GM18517 (cell line): ENCODE results near the gene CCDC88A.

Experiments
- ATAC-seq: cut with Tn5 transposase; IDR thresholded peaks from one replicate; pipeline ENCODE4 v1.9.1; 2021; ENCODE audit warnings: mild to moderate bottlenecking, moderate library complexity; ENCODE audit not compliant: unreplicated experiment

The CCDC88A gene

DNA sequence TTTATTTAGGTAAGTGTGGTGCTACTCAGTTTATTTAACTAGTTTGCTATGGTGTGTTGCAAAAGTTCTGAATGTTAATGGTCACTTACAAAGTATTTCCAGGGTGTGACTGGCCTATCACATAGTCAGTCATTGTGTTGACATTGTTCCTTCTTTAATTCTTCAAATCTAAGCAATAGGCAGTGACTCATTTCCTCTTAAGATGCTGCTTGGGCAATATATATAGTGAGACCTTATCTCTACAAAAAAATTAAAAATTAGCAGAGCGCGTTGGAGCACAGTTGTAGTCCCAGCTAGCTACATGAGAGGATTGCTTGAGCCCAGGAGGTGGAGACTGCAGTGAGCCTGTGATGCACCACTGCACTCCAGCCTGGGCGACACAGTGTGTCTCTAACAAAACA lies 5.8 kb upstream of the CCDC88A start:
- ATAC-seq = no peak

DNA sequence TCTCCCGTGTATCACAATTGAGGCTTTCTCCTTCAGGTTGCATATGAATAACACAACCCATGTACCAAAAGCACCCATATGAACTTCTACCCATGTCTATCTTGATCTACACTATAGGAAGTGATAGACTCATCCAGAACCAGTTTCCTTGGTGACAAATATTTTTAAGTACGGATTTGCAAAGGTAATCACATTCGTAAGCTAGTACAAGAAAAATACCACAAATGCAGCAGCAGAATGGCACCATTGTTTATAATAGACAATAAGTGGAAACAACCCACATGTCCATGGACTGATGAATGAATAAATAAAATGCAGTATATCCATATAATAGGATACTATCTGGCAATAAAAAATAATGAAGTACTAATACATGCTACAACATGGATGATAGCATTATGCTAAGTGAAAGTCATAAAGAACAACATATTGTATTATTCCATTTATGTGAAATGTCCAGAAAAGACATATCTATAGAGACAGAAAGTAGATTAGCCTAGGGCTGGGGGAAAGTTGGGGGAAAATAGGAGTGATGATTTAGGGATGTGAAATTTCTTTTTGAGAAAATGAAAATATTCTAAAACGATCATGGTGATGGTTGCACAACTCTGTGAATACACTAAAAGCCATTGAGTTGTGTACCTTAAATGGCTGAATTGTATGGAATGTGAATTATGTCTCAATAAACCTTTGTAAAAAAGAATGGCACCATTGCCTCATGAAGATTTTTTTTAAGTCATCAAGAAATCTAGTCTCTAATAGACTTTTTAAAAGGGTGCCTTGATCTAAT lies 3.4 kb upstream of the CCDC88A start:
- no peak for ATAC-seq

DNA sequence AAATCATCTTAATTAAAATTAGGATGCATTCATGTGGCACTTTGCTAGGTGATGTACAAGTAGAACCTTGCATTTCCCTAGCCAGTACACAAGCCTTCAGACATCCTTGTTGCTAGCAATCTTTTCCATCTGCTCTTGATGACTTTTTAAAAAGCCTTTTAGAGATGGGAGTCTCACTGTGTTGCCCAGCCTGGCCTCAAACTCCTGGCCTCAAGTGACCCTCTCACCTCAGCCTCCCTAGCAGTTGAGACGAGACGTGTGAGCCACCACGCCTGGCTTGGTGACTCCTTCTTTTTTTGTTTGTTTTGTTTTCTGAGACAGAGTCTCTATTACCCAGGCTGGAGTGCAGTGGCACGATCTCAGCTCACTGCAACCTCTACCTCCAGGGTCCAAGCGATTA lies 1.7 kb upstream of the CCDC88A start:
- no peak for ATAC-seq

DNA sequence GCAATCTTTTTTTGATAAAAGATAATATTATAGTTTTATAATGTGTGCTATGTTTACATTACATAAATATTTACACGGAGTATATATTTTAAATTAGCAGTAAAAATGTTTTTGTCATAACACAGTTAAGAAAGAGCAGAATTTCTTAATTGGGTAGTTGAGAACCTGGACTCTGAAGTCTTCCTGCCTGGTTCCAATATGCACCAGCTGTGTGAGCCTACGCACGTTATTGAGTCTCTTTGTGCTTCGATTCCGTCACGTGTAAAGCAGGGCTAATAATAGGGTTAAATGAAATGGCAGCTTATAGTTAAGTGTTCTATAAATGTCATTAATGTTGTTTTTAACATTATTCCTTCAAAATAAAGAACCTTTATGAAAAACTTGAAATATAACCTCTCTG lies 1.2 kb upstream of the CCDC88A start:
- no peak for ATAC-seq

DNA sequence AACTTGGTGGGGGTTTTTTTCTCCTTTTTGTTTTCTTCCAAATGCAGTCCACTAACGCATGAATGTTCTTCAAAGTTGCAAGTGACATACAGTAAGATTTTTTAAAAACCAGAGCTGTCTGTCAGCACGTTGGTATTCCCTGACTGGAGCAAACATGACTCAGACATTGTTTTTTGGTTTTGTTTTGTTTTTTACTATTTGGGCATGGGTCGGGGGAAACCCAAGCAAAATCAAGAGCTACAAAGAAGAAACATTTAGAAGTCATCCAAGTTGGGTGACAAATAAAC lies 726 bp upstream of the CCDC88A start:
- ATAC-seq = no peak

DNA sequence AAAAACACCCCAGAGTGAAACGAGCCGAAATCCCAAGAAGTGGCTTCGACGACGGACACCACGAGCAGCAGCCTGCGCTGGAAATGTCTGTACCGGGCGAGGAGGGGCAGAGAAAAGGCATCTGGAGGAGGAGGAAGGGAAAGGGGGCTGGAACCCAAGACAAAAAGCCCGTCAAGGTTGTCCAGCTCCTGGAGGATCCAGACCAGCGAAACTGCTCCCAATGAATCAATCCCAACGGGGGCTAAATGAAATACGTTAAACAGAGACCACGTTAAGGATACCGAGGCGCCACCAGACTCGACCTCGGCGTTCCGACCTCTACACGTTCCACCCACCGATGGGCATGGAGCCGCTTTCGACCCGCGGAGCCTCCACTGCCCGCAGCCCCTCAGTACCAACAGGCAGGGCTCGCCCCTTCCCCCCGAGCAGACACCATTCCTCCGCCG lies 400 bp downstream of the CCDC88A start:
- no peak for ATAC-seq

DNA sequence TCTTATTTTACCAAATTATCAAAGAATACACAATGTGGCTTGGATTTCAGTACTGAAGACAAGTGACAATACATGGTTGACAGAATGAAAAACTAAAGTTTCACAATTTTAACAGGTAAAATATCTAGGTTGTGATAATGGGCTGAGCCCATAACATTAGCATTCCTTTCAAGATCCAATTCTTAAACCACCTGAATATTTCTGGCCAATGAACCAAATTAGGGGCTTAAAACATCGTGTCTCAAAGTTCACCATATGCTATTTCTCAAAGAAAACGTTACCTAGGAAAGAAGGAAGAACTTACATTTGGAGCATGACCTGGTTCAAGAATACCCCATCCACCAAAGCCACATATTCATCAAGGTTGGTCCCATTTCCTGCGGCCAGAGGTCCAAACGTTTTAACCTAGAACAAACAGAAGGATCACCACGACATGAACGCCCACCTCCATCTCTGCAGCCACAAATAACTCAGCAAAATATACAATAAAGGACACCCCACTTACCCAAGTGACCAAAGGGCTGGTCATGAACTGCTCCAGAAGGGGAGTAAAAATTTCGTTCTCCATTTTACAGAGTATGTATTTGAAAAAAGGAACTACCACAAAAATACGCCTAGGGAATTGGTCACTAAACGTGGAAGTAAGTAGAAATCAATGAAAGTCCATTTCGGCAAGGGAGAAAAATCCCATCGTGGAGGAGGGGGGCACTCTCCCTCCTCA lies 984 bp downstream of the CCDC88A start:
- ATAC-seq = no peak

DNA sequence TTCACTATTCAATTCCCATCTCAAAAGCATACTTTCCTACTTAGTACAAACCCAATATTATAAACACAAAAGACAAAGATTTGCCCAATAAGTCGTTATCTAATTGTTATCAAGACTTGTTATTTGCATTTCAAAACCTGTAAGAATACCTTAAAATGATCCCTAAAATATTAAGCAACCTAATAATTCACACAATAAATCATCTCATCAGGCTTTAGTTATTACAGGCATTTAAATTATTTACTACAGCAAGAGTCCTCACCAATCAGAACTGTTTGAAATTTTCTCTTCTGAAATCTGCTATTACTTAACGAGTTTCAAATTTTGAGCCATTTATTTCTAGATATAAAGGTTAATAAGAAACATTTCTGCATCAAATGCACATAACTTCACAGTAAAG lies 1.6 kb downstream of the CCDC88A start:
- no peak for ATAC-seq

DNA sequence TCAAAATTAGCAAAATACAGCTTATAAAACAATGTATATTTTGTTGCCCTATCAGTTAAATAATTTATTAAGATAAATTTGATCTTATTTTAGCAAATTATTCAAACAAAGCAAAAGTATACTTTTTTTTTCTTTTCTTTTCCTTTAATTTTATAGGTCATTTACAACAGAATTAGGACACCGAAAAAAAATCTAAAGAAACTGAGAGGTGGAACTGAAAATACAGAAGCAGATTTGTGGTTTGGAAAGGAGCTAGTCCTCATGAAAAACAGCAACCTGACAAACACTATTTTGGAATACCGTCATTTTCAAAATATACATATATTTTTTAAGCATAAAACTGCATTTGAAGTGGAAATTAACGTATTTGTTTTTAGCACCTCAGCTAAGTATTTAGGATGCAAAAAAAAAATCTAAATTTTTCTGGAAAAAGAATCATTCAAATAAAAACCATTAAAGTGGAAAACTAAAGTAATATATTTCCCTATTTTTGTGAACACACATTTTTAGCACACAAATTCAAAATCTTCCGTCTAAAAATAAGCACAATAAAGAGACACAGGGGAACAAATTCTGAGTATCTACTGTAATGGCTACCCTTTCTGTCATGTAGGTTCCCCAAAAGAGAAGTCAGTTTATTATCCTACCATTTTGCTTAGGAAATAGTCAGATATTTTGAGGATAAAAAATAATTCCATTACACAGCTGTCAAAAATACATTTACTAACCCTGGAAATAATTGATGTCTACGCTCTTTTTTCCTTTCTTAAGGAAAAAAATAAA lies 2.7 kb downstream of the CCDC88A start:
- no peak for ATAC-seq

DNA sequence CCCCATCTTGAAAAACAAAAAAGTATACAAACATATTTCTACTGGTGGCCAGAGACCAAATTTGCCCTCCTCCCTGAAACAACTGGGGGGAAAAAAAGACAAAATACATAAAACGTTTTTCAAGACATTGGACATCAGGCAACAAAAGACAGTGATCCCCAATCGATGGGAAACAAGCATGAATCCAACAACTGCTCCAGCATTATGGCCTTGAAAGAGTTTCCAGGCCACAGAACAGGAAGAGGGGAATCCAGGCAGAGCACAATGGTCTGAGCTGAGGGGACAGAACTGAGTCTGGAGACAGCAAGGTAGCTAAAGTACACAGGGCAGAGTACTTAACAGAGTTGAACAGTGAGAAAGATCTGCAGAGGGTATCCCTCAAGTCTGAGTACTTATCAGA lies 4.4 kb downstream of the CCDC88A start:
- ATAC-seq = no peak

DNA sequence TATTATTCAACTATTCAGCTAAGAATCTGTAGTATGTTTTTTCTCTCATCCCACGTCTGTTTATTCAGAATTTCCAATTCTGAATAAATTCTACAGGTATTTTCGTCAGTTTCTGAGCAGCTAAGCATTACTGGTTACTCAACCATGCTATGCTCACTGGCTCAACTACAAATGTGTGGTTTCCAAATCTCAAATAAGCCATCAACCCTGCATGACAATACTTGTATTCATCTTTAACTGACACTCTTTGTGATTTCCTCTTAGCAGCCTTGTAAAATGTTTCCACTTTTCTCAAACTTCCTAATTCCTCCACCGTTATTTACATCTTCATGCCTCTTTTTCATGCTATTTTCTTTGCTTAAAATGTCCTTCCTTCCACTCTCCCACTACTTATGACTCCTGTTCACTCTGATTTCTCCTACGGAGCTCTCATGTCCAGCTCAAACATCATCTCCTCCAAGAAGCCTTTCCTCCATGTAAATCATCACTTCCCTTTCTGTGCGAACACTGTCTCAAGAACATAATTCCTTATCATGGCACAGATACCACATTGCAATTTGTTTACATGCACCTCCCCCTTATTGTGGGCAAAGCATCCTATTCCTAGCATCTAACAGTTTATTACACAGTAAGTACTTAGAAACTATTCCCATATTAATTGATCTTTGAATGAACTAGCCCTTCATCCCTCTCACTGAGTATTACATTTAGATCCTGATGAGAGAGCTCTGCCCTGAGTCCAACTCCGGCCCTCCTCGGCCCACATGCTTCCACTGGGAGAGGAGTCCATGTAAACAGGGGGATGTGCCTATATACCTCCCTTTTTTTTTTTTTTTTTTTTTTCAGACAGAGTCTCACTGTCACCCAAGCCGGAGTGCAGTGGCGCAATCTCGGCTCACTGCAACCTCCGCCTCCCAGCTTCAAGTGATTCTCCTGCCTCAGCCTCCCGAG lies 10.5 kb downstream of the CCDC88A start:
- ATAC-seq = no peak

DNA sequence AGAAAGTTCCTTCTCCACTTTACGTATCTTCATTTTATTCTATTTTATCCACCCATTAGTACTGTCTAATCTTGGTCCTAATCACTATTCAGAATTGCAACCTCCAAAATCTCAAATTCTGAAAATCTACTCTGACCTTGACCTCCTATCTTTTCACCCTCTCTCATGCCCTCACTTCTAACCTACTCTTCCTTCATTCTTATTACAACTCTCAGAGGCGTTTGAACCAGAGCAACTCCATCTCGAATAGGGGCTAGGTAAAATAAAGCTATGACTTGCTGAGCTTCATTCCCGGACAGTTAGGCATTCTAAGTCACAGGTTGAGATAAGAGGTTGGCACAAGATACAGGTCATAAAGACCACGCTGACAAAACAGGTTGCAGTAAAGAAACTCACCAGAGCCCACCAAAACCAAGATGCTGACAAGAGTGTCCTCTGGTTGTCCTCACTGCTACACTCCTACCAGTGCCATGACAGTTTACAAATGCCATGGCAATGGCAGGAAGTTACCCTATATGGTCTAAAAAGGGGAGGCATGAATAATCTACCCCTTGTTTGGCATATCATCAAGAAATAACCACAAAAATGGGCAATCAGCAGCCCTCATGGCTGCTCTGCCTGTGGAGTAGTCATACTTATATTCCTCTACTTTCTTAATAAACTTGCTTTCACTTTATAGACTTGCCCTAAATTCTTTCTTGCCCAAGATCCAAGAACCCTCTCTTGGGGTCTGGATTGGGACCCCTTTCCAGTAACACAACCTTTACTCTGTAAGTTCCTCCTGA lies 11.4 kb downstream of the CCDC88A start:
- ATAC-seq = no peak

DNA sequence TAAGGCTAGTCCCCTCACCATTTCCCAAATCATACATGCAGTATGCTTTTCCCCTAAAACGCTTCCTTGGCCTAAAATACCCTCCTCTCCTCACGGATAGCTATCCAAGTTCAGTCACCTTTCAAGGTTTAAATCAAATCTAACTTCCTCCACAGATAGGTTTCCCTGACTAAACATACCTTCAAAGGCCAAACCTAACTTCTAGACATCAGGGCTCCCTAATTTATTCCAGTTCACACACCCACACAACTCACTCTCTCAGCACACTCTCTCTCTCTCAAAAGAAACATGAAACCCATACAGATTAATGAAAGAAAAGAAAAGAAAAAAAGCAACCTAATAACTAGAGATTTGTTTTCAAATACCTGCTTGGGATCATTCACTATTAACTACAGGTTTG lies 14.5 kb downstream of the CCDC88A start:
- no peak for ATAC-seq

DNA sequence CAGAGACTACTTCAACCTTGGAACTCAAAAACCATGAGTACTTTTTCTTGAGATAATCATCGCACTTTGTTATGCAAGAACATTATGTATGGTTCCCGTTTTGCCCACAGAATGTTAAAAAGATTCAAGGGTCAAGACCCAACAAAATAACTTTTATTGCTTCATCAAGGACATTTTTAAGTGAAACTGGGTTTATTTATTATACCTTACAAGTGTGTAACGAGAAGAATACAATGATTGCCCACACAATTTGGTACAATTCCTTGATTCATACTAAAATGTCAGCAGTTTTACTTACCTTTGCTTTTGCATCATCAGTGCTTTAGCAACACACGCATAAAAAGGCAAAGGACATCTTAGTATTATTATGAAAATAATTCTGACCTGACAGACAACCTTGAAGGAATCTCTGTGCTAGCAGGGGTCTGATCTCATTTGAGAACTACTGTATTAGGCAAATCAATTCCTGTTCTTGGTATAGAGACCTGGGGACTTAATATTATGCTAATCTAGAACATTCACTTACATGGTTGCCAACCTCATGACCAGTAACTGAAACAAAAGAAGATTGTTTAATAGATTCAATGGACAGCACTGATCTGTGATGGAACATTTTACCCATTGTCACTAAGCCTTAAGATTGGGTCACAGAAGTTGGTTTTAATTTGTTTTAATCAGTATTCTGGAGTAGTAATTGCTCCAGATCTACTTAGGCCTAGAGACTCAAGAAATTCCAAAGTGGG lies 16.2 kb downstream of the CCDC88A start:
- ATAC-seq = no peak

DNA sequence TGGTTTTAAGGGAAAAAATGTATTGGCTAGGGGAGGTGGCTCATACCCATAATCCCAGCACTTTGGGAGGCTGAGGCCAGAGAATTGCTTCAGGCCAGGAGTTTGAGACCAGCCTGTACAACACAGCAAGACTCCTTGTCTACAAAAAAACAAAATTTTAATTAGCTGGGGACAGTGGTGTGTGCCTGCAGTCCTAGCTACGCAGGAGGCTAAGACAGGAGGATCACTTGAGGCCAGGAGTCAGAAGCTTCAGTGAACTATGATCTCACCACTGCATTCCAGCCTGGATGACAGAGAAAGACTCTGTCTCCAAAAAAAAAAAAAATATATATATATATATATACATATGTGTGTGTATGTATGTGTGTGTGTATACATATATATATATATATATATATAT lies 18.5 kb downstream of the CCDC88A start:
- ATAC-seq = no peak

DNA sequence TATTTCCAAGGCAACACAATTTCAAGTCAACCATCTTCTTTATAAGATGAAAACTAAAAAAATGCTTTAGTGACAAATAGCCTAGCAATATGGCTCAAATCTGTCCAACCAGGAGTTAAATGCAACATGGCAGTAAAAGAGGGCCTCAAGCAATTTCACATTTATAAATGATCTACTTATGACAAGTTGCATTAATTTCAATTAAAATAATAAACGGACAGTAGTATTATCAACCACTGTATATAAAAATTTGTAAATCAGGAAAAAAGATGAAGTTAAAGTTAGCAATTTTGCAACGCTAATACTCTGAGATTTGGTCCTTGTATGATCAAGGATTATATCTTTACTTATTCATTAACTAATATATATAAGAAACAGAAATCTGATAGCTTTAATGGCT lies 19.3 kb downstream of the CCDC88A start:
- ATAC-seq = no peak

DNA sequence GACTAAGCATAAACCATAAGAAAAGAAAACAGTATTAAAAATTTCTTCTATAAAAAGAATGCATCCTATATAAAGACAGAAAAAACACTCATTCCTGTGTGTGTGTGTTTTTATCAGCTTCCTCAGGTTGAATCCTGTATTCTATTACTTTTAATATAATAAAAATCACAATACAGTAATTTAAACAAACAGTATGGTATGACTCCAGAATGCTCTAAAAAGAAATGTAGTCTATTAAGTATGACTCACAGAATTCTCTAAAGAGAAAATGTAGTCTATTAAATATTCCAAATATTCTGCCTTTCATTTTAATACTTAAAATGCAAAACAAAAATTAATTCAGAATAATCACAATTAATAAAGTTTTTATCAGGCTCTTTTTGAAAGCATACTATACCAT lies 19.8 kb downstream of the CCDC88A start:
- ATAC-seq = no peak

DNA sequence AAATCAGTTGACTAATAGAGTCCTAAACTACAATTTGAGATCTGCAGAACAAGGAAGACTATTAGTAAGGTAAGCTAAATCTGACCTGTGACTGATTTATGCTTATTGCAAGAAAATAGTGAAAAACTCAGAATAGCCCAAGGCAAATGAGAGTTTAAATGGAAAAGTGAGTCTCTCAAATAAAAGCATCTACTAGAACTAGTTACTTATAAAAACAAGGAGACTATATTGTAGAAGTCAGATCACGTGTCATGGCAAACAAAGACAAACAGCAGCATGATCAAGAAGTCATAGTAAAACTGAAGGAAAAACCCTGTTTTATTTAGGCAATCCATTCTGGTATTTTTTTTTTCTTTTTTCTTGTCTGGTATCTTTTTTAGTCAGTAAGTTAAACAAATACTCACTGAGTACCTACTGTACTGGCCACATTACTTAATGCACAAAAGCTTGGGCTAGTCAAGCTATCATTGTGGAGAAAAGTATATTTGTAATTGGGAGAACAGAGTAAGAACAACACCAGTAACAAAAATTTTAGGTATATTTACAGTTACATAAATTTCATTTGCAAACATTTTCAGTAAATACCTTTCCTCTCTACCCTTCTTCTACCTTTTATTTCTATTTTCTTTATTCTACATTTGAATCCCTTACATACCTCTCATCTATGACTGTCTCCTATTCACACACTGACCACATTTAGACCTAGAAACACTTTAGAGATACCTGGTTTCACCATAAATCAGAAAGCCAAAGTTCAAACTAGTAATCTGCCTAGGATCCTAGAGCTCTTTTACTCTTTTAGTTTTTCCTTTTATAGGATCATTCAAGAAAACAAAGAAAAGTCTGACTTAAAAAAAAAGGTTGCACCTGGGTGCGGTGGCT lies 23.7 kb downstream of the CCDC88A start:
- no peak for ATAC-seq
